MM.1S (cell line): Measurements from ENCODE around the gene LRRC27.

Experiments
- DNase-seq: peaks from one replicate; pipeline ENCODE4 v3.0.0-alpha.2; 2015
- H2AFZ ChIP-seq: fragments of 300-600 bp; sonication (generic); 2 replicates; pipeline ENCODE4 v1.6.0; 2016; ENCODE audit warnings: antibody characterized with exemption, low read length
- H3F3A ChIP-seq: fragments of 300-600 bp; sonication (generic); 2 replicates; pipeline ENCODE4 v1.6.1; 2016; ENCODE audit warnings: mild to moderate bottlenecking, antibody characterized with exemption, low read length, moderate library complexity, mixed read lengths; ENCODE audit not compliant: insufficient read depth
- H3K27ac ChIP-seq: fragments of 300-600 bp; sonication (generic); 2 replicates; pipeline ENCODE4 v1.5.1; 2016; ENCODE audit warnings: mild to moderate bottlenecking, low read length
- H3K27me3 ChIP-seq: fragments of 300-600 bp; sonication (generic); replicated peaks from 2 replicates; pipeline ENCODE4 v1.6.0; 2016; ENCODE audit warnings: low read length; ENCODE audit not compliant: insufficient read depth
- H3K36me3 ChIP-seq: fragments of 300-600 bp; sonication (generic); replicated peaks from 2 replicates; pipeline ENCODE4 v1.6.1; 2016; ENCODE audit warnings: mild to moderate bottlenecking, low read length, mixed read lengths; ENCODE audit not compliant: insufficient read depth
- H3K4me1 ChIP-seq: fragments of 300-600 bp; sonication (generic); 2 replicates; pipeline ENCODE4 v1.6.1; 2016; ENCODE audit warnings: low read length, mixed read lengths
- H3K4me2 ChIP-seq: fragments of 300-600 bp; sonication (generic); 2 replicates; pipeline ENCODE4 v1.6.0; 2016; ENCODE audit warnings: low read depth, low read length
- H3K4me3 ChIP-seq: fragments of 300-600 bp; sonication (generic); 2 replicates; pipeline ENCODE4 v1.5.1; 2016; ENCODE audit warnings: low read length, mixed read lengths
- H3K79me2 ChIP-seq: fragments of 300-600 bp; sonication (generic); 2 replicates; pipeline ENCODE4 v1.6.1; 2016; ENCODE audit warnings: mixed run types, low read length, mixed read lengths
- H3K9ac ChIP-seq: fragments of 300-600 bp; sonication (generic); 2 replicates; pipeline ENCODE4 v1.6.1; 2016; ENCODE audit warnings: low read length, mixed read lengths
- H3K9me2 ChIP-seq: fragments of 300-600 bp; sonication (generic); replicated peaks from 2 replicates; pipeline ENCODE4 v1.6.1; 2016; ENCODE audit warnings: mild to moderate bottlenecking, low read length, mixed read lengths; ENCODE audit not compliant: insufficient read depth
- H3K9me3 ChIP-seq: fragments of 300-600 bp; sonication (generic); replicated peaks from 2 replicates; pipeline ENCODE4 v1.6.1; 2016; ENCODE audit warnings: mild to moderate bottlenecking, low read length, mixed read lengths; ENCODE audit not compliant: insufficient read depth
- H4K20me1 ChIP-seq: fragments of 300-600 bp; sonication (generic); 2 replicates; pipeline ENCODE4 v1.6.1; 2016; ENCODE audit warnings: mild to moderate bottlenecking, low read length, moderate library complexity, mixed read lengths; ENCODE audit not compliant: insufficient read depth
- EZH2 ChIP-seq: fragments of 300-600 bp; sonication (generic); optimal IDR thresholded peaks from 2 replicates; pipeline ENCODE3; 2017; ENCODE audit warnings: low read depth, mild to moderate bottlenecking, antibody characterized with exemption, low read length, mixed read lengths
- EZH2phosphoT487 ChIP-seq: fragments of 300-600 bp; sonication (generic); IDR thresholded peaks from 2 replicates; pipeline ENCODE4 v1.6.1; 2018; ENCODE audit warnings: antibody characterized with exemption, low read length
- TF ChIP-seq, protein P1 (sequence below): fragments of 300-600 bp; sonication (generic); IDR thresholded peaks from 2 replicates; pipeline ENCODE4 v1.5.1; 2016; ENCODE audit warnings: antibody characterized with exemption, low read length, mixed read lengths

The LRRC27 gene

DNA sequence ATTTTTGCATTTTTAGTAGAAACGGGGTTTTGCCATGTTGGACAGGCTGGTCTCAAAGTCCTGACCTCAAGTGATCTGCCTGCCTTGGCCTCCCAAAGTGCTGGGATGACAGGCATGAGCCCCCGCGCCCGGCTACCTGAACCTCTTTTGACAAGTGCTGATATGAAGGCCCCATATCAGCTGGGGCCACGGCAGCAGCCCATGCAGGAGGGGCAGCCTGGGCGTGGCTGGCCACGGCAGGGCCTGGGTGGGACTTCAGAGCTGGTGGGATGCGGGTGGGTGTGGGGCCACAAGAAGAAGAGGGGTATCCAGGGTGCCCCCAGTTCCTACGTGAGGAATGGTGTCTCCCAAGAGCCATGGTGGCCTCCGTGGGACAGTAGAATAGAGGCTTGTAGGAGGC, 6.9 kb downstream of the LRRC27 start:
- H2AFZ ChIP-seq, result no peak overlapping the region
- no peaks in the 10 kb centered on the region for H3F3A ChIP-seq
- no peaks in the 10 kb centered on the region for H3K4me1 ChIP-seq
- no peaks in the 10 kb centered on the region for H3K36me3 ChIP-seq
- H3K27me3 ChIP-seq, result no peaks in the 10 kb centered on the region
- H3K79me2 ChIP-seq, result no peaks in the 10 kb centered on the region
- H4K20me1 ChIP-seq, result no peaks in the 10 kb centered on the region
- H3K9ac ChIP-seq, result no peak overlapping the region
- H3K27ac ChIP-seq, result no peak overlapping the region
- no peaks in the 10 kb centered on the region for H3K9me3 ChIP-seq
- no peak for DNase-seq
- H3K4me2 ChIP-seq, result no peak overlapping the region
- TF ChIP-seq EZH2phosphoT487, result no peak
- no peak for TF ChIP-seq EZH2
- H3K4me3 ChIP-seq, result no peak overlapping the region
- H3K9me2 ChIP-seq, result no peaks in the 10 kb centered on the region

DNA sequence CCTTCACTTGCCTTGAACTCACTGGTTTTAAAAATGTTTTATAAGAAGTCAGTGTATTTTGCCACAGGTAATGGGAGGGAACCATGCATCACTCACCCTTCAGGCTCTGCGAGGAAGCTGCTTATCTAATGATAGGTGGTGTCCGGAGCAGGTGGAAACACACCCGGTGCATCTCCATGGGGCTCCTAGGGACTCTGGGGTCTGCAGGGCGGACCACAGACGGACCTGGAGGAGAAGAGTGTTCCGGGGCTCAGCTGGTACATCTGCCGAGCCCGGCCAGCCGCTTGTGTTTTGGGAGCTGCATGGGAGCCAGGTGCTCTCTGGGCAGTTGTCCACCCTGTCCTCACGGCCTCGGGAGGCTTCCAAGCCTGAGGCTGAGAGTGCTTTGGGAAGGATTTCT, 7.3 kb downstream of the LRRC27 start:
- Histone ChIP-seq H2AFZ (no peak overlapping the region), H3K79me2 (no peaks in the 10 kb centered on the region), H3K4me1 (no peaks in the 10 kb centered on the region), H3K36me3 (no peaks in the 10 kb centered on the region), H3K27me3 (no peaks in the 10 kb centered on the region), H3K4me2 (no peak overlapping the region), H4K20me1 (no peaks in the 10 kb centered on the region), H3F3A (no peaks in the 10 kb centered on the region), H3K9me2 (no peaks in the 10 kb centered on the region), H3K27ac (no peak overlapping the region), H3K9ac (no peak overlapping the region), H3K9me3 (no peaks in the 10 kb centered on the region), H3K4me3 (no peak overlapping the region)
- no peak for DNase-seq
- TF ChIP-seq EZH2phosphoT487 (no peak), EZH2 (no peak)
- TF ChIP-seq, protein P1, sequence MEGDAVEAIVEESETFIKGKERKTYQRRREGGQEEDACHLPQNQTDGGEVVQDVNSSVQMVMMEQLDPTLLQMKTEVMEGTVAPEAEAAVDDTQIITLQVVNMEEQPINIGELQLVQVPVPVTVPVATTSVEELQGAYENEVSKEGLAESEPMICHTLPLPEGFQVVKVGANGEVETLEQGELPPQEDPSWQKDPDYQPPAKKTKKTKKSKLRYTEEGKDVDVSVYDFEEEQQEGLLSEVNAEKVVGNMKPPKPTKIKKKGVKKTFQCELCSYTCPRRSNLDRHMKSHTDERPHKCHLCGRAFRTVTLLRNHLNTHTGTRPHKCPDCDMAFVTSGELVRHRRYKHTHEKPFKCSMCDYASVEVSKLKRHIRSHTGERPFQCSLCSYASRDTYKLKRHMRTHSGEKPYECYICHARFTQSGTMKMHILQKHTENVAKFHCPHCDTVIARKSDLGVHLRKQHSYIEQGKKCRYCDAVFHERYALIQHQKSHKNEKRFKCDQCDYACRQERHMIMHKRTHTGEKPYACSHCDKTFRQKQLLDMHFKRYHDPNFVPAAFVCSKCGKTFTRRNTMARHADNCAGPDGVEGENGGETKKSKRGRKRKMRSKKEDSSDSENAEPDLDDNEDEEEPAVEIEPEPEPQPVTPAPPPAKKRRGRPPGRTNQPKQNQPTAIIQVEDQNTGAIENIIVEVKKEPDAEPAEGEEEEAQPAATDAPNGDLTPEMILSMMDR, result no peak

DNA sequence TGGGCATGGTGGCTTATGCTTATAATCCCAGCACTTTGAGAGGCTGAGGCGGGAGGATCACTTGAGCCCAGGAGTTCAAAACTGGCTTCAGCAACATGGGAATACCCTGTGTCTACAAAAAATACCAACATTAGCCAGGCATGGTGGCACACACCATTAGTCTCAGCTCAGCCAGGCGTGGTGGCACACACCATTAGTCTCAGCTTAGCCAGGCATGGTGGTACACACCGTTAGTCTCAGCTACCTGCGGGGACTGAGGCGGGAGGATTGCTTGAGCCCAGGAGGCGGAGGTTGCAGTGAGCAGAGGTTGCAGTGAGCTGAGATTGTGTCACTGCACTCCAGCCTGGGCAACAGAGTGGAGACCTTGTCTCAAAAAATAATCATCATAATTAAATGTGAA, 9.0 kb downstream of the LRRC27 start:
- no peaks in the 10 kb centered on the region for H3F3A ChIP-seq
- no peak overlapping the region for H3K9ac ChIP-seq
- H3K27ac ChIP-seq, result no peak overlapping the region
- H3K27me3 ChIP-seq, result no peaks in the 10 kb centered on the region
- TF ChIP-seq, protein P1, result no peak
- no peak for TF ChIP-seq EZH2phosphoT487
- no peak for TF ChIP-seq EZH2
- no peak overlapping the region for H3K4me2 ChIP-seq
- H4K20me1 ChIP-seq, result no peaks in the 10 kb centered on the region
- no peaks in the 10 kb centered on the region for H3K9me2 ChIP-seq
- no peak overlapping the region for H3K4me3 ChIP-seq
- no peak for DNase-seq
- H3K79me2 ChIP-seq, result no peaks in the 10 kb centered on the region
- no peaks in the 10 kb centered on the region for H3K4me1 ChIP-seq
- no peak overlapping the region for H2AFZ ChIP-seq
- no peaks in the 10 kb centered on the region for H3K36me3 ChIP-seq
- H3K9me3 ChIP-seq, result no peaks in the 10 kb centered on the region

DNA sequence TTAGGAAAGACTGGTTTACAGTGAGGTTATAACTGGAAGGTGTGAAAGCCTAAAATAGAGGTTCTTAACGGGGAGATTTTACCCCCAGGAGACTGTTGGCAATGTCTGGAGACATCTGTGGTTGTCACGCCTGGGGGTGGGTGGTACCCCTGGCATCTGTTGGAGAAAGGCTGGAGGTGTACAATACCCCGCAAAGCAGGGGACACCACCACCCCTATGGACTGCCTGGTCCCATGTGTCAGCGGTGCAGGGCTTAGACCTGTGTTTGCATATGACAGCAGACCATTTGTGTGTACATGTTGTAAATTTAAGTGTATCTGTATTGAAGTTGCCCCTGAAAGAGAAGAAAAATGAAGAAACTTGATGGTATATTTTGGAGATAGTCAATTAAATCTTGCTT, 9.8 kb downstream of the LRRC27 start:
- Histone ChIP-seq H2AFZ (no peak overlapping the region), H3K4me1 (no peaks in the 10 kb centered on the region), H3K9me2 (no peaks in the 10 kb centered on the region), H3K9ac (no peak overlapping the region), H3K9me3 (no peaks in the 10 kb centered on the region), H3K27me3 (no peaks in the 10 kb centered on the region), H3K4me3 (no peak overlapping the region), H3K4me2 (no peak overlapping the region), H3K79me2 (no peaks in the 10 kb centered on the region), H4K20me1 (no peaks in the 10 kb centered on the region), H3K27ac (no peak overlapping the region), H3K36me3 (no peaks in the 10 kb centered on the region), H3F3A (no peaks in the 10 kb centered on the region)
- DNase-seq, result no peak
- TF ChIP-seq EZH2phosphoT487, result no peak
- TF ChIP-seq, protein P1, result no peak
- no peak for TF ChIP-seq EZH2
